ENCODE results near the gene MTX1.

The MTX1 gene

DNA sequence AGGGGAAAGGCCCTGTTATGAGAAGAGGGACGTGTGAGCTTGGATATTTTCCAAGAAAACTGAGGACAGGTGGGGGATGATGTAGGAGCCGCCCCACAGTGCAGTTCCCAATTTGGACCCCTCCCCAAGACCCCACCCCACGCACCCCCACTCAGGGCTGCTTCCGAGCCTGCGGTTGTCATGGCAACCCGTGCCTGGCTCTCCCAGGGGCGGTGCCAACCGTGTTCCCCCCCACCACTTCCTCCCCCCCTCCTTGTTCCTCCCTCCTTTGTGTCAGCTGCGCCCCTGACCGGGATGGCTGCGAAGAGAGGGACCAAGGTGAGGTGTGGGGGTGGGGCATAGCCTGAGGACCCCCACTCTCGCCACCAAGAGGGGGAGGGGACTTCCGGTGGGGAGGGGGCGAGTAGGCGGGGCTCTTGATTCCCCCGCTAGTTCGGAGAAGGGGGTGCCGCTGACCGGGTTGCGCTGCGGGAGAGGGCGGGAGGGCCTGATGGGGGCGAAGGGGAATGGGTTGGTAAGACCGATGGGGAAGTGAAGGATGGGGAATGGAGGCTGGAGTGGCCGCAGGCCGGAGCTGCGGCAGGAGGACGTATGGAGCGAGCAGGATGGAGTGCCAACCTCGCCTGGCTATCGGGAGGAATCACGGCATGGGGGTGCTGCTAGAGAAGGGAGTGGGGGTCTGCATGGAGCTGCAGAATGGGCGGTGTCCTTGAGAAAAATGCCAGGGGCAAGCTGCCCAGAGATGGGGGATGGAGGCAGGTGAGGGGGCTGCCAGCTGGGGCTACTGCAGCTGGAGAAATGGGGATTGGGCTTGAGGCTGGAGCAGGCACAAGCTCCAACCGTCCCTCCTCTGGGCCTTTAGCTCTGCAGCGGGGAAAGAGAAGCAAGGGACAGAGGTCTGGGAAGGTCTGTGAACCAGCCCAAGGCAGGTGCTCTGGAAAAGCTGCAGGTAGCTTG, 33.9 kb upstream of the MTX1 start:
- no peak for FAIRE-seq

- FAIRE-seq, result no peak
Observed at GRCh38 chr1:155175281-155175926, 33.1 kb upstream of the MTX1 start.

GRCh38 chr1:155175927-155176371, 32.5 kb upstream of the MTX1 start:
- no peak for FAIRE-seq

DNA sequence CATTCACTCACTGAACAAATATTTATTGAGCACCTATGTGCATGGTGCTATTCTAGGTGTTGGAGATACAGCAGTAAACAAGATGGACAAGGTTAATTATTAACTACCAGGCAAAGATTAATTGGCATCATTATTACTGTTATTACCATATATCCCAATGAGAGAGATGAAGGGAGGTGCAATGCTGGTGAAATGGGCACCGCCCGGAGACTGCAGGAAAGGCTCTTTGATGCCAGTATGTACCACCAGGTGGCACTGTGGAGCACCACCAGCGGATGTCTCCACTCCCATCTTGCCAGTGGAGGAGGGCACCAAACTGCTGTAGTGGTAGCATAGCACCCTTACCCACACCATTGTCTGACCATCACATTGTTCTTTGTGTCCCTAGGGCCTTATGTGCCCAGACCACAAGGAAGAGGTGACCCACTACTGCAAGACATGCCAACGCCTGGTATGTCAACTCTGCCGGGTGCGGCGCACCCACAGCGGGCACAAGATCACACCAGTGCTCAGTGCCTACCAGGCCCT, 31.9 kb upstream of the MTX1 start:
- FAIRE-seq, result peak; percentile 88

DNA sequence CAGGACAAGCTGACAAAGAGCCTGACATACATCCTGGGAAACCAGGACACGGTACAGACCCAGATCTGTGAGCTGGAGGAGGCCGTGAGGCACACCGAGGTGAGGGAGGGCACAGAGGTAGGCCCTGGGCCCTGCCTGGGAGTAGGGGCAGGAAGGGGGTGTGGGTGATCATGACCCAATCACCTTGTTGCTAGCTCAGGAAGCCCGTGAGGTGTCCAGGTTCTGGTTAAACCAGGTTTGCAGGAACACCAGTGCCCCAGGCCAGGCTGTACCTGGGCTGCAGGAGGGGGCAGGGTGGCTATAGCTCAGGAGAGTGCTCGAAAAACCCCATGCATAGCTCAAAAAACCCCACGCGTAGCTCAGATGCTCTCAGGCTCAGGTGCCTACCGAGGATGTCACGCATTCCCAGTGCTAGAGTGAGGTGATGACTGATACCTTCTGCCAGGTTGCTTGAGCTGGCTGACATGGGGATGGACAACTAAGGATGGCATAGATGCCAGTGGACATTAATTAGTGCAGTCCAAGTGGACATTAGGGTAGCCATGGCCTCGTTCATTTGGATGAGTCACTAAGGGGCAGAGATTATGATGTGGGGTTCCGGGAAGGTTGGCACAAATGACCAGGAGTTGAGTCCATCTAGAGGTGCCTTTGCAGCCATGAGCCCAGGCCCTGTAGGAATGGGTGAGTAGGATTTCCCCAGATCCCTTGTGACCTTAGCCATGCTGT, 31.1 kb upstream of the MTX1 start:
- FAIRE-seq, result no peak

GRCh38 chr1:155177918-155178281, 30.6 kb upstream of the MTX1 start:
- no peak for FAIRE-seq

DNA sequence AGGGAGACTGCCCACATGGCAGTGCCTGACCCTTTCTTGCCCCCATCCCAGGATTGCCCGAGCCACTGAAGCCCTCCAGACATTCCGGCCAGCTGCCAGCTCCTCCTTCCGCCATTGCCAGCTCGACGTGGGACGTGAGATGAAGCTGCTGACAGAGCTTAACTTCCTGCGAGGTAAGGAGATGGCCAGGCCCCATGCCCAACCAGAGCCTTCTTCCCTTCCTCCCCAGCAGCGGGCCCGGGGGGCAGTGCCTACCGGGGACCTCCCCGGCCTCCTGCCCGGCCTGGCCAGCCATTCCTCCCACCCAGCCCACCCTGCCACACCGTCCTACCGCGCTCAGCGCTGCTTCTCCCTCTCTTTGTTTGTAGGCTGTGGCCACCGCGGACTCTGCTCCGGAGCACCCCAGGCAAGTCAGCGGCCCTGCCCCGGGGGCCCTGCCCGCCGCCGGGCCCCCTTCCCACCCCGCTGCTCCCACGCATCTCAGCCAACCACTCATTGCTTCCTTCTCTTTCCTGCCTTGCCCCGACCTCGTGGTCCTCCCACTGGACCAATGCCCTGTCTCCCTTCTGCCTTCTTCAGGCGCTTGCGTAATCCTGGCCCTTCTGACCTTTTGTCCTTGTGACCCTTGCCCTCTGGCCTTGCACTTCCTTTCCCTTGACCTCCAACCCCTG, 29.9 kb upstream of the MTX1 start:
- FAIRE-seq, result no peak

- FAIRE-seq, result no peak
Observed at GRCh38 chr1:155179112-155180031, 29.1 kb upstream of the MTX1 start.

DNA sequence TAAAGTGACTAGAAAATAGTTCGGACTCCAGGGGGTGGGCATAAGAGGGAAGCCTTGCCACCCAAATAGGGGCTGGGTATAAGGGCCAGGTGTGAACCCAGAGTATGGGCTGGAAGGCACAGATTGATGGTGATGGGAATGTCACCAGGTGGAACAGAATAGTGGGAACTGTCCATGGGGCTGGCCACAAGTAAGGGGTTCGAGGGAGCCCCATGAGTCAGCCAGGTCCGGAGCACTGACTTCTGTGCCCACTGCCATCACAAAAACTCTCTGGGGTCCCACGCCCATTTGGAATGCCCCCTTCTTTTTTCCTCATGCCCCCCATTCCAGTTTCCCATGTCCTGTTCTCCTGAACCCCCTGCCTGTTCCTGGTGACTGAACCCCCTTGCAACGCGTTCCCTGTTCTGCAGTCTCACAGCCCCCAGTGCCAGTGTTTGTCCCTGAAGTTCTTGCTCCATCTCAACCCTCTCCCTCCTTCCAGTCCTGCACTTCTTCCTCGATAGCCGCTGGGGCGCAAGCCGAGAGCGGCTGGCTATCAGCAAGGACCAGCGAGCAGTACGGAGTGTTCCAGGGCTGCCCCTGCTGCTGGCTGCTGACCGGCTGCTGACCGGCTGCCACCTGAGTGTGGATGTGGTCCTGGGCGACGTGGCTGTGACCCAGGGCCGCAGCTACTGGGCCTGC, 27.0 kb upstream of the MTX1 start:
- no peak for FAIRE-seq

GRCh38 chr1:155182052-155182550, 26.4 kb upstream of the MTX1 start:
- FAIRE-seq, result no peak

DNA sequence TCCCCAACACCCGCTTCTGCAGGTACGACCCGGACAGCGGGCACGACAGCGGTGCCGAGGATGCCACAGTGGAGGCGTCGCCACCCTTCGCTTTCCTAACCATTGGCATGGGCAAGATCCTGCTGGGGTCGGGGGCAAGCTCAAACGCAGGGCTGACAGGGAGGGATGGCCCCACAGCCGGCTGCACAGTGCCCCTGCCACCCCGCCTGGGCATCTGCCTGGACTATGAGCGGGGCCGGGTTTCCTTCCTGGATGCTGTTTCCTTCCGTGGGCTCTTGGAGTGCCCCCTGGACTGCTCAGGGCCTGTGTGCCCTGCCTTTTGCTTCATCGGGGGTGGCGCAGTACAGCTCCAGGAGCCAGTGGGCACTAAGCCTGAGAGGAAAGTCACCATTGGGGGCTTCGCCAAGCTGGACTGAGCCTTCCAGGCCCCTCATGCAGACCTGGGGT, 24.7 kb upstream of the MTX1 start:
- no peak for FAIRE-seq

DNA sequence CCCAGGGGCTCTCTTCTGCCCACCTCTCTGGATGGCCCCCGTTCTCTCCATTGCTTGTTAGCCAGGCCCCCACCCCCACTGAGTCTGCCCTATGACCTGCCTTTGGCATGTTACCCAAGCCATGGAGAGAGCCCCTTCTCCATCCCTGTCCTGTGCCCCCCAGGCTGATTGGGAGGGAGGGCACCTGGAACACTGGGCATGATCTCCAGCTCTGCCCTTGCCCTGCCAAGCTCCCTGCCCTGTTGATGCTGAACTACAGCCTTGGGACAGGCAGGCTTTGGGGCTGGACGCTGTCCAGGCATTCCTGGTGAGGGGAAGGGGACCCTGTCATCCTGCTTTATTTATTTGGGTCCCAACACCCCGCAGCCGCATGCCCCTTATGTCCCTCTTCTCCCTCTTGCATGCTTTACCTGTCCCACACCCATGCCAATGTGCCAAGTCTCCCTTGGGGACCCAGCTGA, 24.1 kb upstream of the MTX1 start:
- FAIRE-seq, result no peak

GRCh38 chr1:155184835-155185782, 23.4 kb upstream of the MTX1 start:
- FAIRE-seq, result no peak

- FAIRE-seq, result no peak
Observed at GRCh38 chr1:155185783-155186066, 22.8 kb upstream of the MTX1 start.

- no peak for FAIRE-seq
Observed at GRCh38 chr1:155186067-155186793, 22.3 kb upstream of the MTX1 start.

GRCh38 chr1:155186794-155187455, 21.6 kb upstream of the MTX1 start:
- no peak for FAIRE-seq

DNA sequence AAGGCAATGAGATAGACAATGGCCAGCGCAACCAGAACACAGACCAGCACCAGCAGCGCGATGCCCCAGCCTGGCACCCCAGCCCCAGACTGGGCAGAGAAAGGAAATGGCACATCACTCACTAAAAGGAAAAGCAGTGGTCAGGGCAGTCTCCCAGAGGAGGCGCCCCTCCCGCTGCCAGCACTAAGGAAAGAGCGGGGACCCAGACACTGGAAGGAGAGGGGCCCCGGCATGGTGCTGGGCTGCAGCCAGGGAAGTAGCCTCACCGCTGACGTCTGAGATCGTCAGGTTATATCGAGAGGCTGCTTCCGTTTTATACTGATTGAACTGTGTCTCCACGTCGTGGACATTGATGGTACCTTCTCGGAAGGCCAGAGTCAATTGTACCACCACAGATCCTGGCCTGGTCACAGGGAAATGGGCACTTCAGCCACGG, 21.0 kb upstream of the MTX1 start:
- no peak for FAIRE-seq

- no peak for FAIRE-seq
Observed at GRCh38 chr1:155188268-155188667, 20.2 kb upstream of the MTX1 start.
